Stromal cell of bone marrow (primary cell): Measurements from ENCODE around the gene RRP36.
"Not testable (repeated sequence)": the region's sequence is repeated elsewhere in the genome, so short reads cannot be mapped to it uniquely, and the experiment has no call there.

Source experiments
- DNase-seq: peaks from one replicate; pipeline ENCODE4 v3.0.0-alpha.2; 2012; ENCODE audit warnings: low read depth

The RRP36 gene

GRCh38 chr6:43037706-43038105, 16.3 kb downstream of the RRP36 start:
- no peak for DNase-seq

- no peak for DNase-seq
These were observed 17.3 kb downstream of the RRP36 start for GRCh38 chr6:43038727-43039126.

- no peak for DNase-seq
These were observed 19.3 kb downstream of the RRP36 start for GRCh38 chr6:43040542-43041257.

GRCh38 chr6:43041475-43041874, 20.1 kb downstream of the RRP36 start:
- DNase-seq, result not testable (repeated sequence)

GRCh38 chr6:43043310-43043709, 21.9 kb downstream of the RRP36 start:
- no peak for DNase-seq

- no peak for DNase-seq
These were observed 24.0 kb downstream of the RRP36 start for GRCh38 chr6:43045371-43045930.

GRCh38 chr6:43047998-43048397, 26.6 kb downstream of the RRP36 start:
- DNase-seq, result no peak

- no peak for DNase-seq
These were observed 29.6 kb downstream of the RRP36 start for GRCh38 chr6:43050981-43051380.

GRCh38 chr6:43052225-43052841, 30.9 kb downstream of the RRP36 start:
- no peak for DNase-seq

- no peak for DNase-seq
These were observed 31.6 kb downstream of the RRP36 start for GRCh38 chr6:43052842-43053544.

- DNase-seq, result peak; percentile 94
These were observed 32.3 kb downstream of the RRP36 start, which contains the start of gene CUL7 for GRCh38 chr6:43053545-43054205. Gene CUL7, minus strand, starts transcription at chr6:43053851. Its CDS starts 1,063 bp downstream, at chr6:43052788.

GRCh38 chr6:43054206-43054943, 33.0 kb downstream of the RRP36 start:
- no peak for DNase-seq

- no peak for DNase-seq
These were observed 34.5 kb downstream of the RRP36 start for GRCh38 chr6:43055966-43056365.

- DNase-seq, result no peak
These were observed 37.1 kb downstream of the RRP36 start for GRCh38 chr6:43058531-43058930.

GRCh38 chr6:43059168-43060033, 38.0 kb downstream of the RRP36 start, which contains the start of the genes KLC4 and MRPL2:
Gene KLC4, plus strand, starts transcription at chr6:43059631. Its CDS starts 1,705 bp downstream, at chr6:43061336.
Gene MRPL2, minus strand, starts transcription at chr6:43059434. Its CDS starts 53 bp downstream, at chr6:43059381.
- DNase-seq, result peak; percentile 98

GRCh38 chr6:43060034-43060754, 38.8 kb downstream of the RRP36 start:
- DNase-seq, result no peak

GRCh38 chr6:43060755-43061633, 39.6 kb downstream of the RRP36 start:
- DNase-seq, result no peak

- DNase-seq, result no peak
These were observed 40.4 kb downstream of the RRP36 start for GRCh38 chr6:43061861-43062260.

- DNase-seq, result no peak
These were observed 41.4 kb downstream of the RRP36 start for GRCh38 chr6:43062818-43063217.
